SHP77 treated with DMSO at 0.1 percent for 48 hours (cell line): ENCODE measurements around the gene GABRB1.

ENCODE experiments used
- DNase-seq: peaks from one replicate; lab custom pipeline; 2025; lab: John Stamatoyannopoulos, UW

The GABRB1 gene

GRCh38 chr4:47386561-47387235 lies 355.3 kb downstream of the GABRB1 start:
- no peak for DNase-seq

- no peak for DNase-seq
Observed at GRCh38 chr4:47390428-47391125, 359.2 kb downstream of the GABRB1 start.

GRCh38 chr4:47391256-47391655 lies 359.9 kb downstream of the GABRB1 start:
- DNase-seq: no peak

GRCh38 chr4:47406408-47406807 lies 375.0 kb downstream of the GABRB1 start:
- DNase-seq: no peak

- DNase-seq: no peak
Observed at GRCh38 chr4:47410271-47410670, 378.9 kb downstream of the GABRB1 start.

- DNase-seq: peak; percentile 51
Observed at GRCh38 chr4:47413521-47413920, 382.2 kb downstream of the GABRB1 start.

- no peak for DNase-seq
Observed at GRCh38 chr4:47415719-47416118, 384.4 kb downstream of the GABRB1 start.

- no peak for DNase-seq
Observed at GRCh38 chr4:47418147-47418546, 386.8 kb downstream of the GABRB1 start.

- DNase-seq: no peak
Observed at GRCh38 chr4:47419296-47419695, 387.9 kb downstream of the GABRB1 start.

- no peak for DNase-seq
Observed at GRCh38 chr4:47425628-47426027, 394.3 kb downstream of the GABRB1 start.

- DNase-seq: no peak
Observed at GRCh38 chr4:47427935-47428334, 396.6 kb downstream of the GABRB1 start.

GRCh38 chr4:47432749-47433148 lies 401.4 kb downstream of the GABRB1 start:
- no peak for DNase-seq

GRCh38 chr4:47434931-47435330 lies 403.6 kb downstream of the GABRB1 start:
- DNase-seq: no peak

- no peak for DNase-seq
Observed at GRCh38 chr4:47442980-47443379, 411.6 kb downstream of the GABRB1 start.

- DNase-seq: no peak
Observed at GRCh38 chr4:47444031-47444430, 412.7 kb downstream of the GABRB1 start.

- no peak for DNase-seq
Observed at GRCh38 chr4:47451657-47452056, 420.3 kb downstream of the GABRB1 start.

GRCh38 chr4:47462799-47463234 lies 431.4 kb downstream of the GABRB1 start:
- DNase-seq: no peak

GRCh38 chr4:47463235-47463956 lies 432.0 kb downstream of the GABRB1 start, which contains the start of gene COMMD8:
COMMD8 (minus strand) TSS chr4:47463702; CDS start chr4:47463651, 51 bp downstream.
- peak; percentile 53 for DNase-seq

GRCh38 chr4:47465004-47465403 lies 433.6 kb downstream of the GABRB1 start:
- no peak for DNase-seq

GRCh38 chr4:47466056-47466785 lies 434.9 kb downstream of the GABRB1 start:
- DNase-seq: no peak

- no peak for DNase-seq
Observed at GRCh38 chr4:47468706-47469365, 437.5 kb downstream of the GABRB1 start.

GRCh38 chr4:47469951-47470350 lies 438.6 kb downstream of the GABRB1 start:
- DNase-seq: no peak
